ENCODE data around the gene GFOD2.
"Not testable (repeated sequence)": the region's sequence is repeated elsewhere in the genome, so short reads cannot be mapped to it uniquely, and the experiment has no call there.

Gene GFOD2

GRCh38 chr16:67703626-67704025 is 15.5 kb downstream of the GFOD2 start:
- no peak for TF ChIP-seq MAX (IDR thresholded peaks at IDR 0.05; ENCODE audit: low read depth, low read length)
- no peak for TF ChIP-seq CTCF (IDR thresholded peaks at IDR 0.05; ENCODE audit: low read depth, low read length)
- no peak for TF ChIP-seq POLR2A (IDR thresholded peaks at IDR 0.05; ENCODE audit: extremely low read depth, insufficient read length)
- no peak for TF ChIP-seq MYC (IDR thresholded peaks at IDR 0.05; ENCODE audit: low read depth, low read length)
- no peak overlapping the region for H3K4me3 ChIP-seq (ENCODE audit: low read depth, low read length)
- DNase-seq (ENCODE audit: low read depth) = no peak

- no peak for DNase-seq (ENCODE audit: low read depth)
- TF ChIP-seq MYC (IDR thresholded peaks at IDR 0.05; ENCODE audit: low read depth, low read length) (no peak), CTCF (IDR thresholded peaks at IDR 0.05; ENCODE audit: low read depth, low read length) (no peak)
- no peak overlapping the region for H3K4me3 ChIP-seq (ENCODE audit: low read depth, low read length)
Observed at GRCh38 chr16:67702130-67702529, 17.0 kb downstream of the GFOD2 start.

GRCh38 chr16:67701420-67701819 is 17.7 kb downstream of the GFOD2 start:
- no peak overlapping the region for H3K4me3 ChIP-seq (ENCODE audit: low read depth, low read length)
- DNase-seq (ENCODE audit: low read depth) = no peak
- TF ChIP-seq MYC (IDR thresholded peaks at IDR 0.05; ENCODE audit: low read depth, low read length) (no peak), CTCF (IDR thresholded peaks at IDR 0.05; ENCODE audit: low read depth, low read length) (no peak), POLR2A (IDR thresholded peaks at IDR 0.05; ENCODE audit: extremely low read depth, insufficient read length) (no peak), MAX (IDR thresholded peaks at IDR 0.05; ENCODE audit: low read depth, low read length) (no peak)

- DNase-seq (ENCODE audit: low read depth) = no peak
- no peak for TF ChIP-seq MYC (IDR thresholded peaks at IDR 0.05; ENCODE audit: low read depth, low read length)
- H3K4me3 ChIP-seq (ENCODE audit: low read depth, low read length) = no peak overlapping the region
Observed at GRCh38 chr16:67699265-67699664, 19.9 kb downstream of the GFOD2 start.

GRCh38 chr16:67697422-67698185 is 21.5 kb downstream of the GFOD2 start:
- DNase-seq (ENCODE audit: low read depth) = no peak
- TF ChIP-seq POLR2A (IDR thresholded peaks at IDR 0.05; ENCODE audit: extremely low read depth, insufficient read length) (no peak), MYC (IDR thresholded peaks at IDR 0.05; ENCODE audit: low read depth, low read length) (no peak), MAX (IDR thresholded peaks at IDR 0.05; ENCODE audit: low read depth, low read length) (no peak), CTCF (IDR thresholded peaks at IDR 0.05; ENCODE audit: low read depth, low read length) (no peak)
- H3K4me3 ChIP-seq (ENCODE audit: low read depth, low read length) = no peak overlapping the region

- no peak for DNase-seq (ENCODE audit: low read depth)
- TF ChIP-seq MAX (IDR thresholded peaks at IDR 0.05; ENCODE audit: low read depth, low read length) = no peak
- no peak for TF ChIP-seq CTCF (IDR thresholded peaks at IDR 0.05; ENCODE audit: low read depth, low read length)
- TF ChIP-seq POLR2A (IDR thresholded peaks at IDR 0.05; ENCODE audit: extremely low read depth, insufficient read length) = no peak
- TF ChIP-seq MYC (IDR thresholded peaks at IDR 0.05; ENCODE audit: low read depth, low read length) = no peak
- H3K4me3 ChIP-seq (ENCODE audit: low read depth, low read length) = no peak overlapping the region
Observed at GRCh38 chr16:67694611-67695010, 24.5 kb downstream of the GFOD2 start.

- not testable (repeated sequence) for H3K4me3 ChIP-seq (ENCODE audit: low read depth, low read length); DNase-seq (ENCODE audit: low read depth)
Observed at GRCh38 chr16:67693517-67694285, 25.4 kb downstream of the GFOD2 start.
